Measurements from ENCODE around the gene CEP85. TPM values are rescaled to one million over a fixed set of nuclear protein-coding genes. Genes with fewer than 3 reads are reported as not detected.

The CEP85 gene
- total RNA-seq, 1 experiment from 2014 or later, result 11.1 TPM

DNA sequence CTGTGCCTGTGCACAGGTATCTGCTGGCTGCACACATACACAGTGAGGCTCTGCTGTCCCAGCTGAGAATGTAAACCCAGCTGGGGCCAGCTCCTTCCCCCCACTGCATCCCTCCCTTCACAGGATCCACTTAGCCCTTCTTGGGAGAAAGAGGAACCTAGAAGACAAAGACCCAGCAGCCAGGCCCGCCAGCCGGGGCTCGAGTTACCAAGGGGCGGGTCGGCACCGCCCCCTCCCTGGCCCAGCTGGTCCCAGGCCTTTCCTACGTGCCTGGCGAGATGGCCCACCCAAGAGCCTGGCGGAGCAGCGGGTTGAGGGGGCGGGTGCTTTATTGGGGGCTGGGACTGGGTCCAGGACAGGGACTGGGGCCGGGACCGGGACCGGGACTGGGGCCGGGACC is 48.0 kb downstream of the CEP85 start:
- peaks cover 65% of the 10 kb centered on the region for H3K4me1 Mint-ChIP-seq (ENCODE audit: insufficient read depth, unreplicated experiment)
- intact Hi-C loops (cut with micrococcal nuclease), result no loop called here

DNA sequence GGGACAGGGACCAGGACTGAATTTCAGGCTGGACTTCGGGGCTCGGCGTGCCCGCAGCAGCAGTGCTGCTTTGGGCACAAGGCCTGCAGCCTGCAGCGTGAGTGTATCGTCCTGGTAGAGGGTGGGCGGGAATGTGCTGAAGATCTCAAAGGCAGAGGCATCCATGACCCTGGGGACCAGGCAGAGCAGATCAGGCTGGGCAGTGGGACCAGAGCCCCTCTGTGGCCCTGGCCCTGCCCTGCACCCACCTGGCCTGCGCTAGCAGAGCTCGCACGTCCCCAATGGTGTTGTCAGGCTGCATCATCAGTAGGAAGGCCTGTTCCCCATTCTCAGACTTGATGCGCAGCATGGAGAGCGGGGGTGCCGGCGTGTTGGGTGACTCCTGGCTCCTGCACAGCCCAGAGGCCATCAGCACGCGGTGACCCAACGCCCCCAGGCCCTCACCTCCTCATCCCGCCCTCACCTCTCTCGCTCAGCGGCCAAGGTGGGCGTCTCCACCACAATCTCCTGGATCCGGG is 48.5 kb downstream of the CEP85 start:
- H3K9me3 Mint-ChIP-seq (ENCODE audit: unreplicated experiment), result no peaks in the 10 kb centered on the region
- no peaks in the 10 kb centered on the region for H3K27me3 Mint-ChIP-seq (ENCODE audit: insufficient read depth, unreplicated experiment)
- no peak overlapping the region for H3K4me3 Mint-ChIP-seq (ENCODE audit: unreplicated experiment)
- ChIA-PET CTCF (interaction anchor here (1.0 kb wide), 1 partner anchor 49 kb away, joined by 3 read pairs; no protein-coding TSS in a partner anchor), POLR2A (interaction anchor here (1.6 kb wide), 1 partner anchor 95 kb away, joined by 3 read pairs; no protein-coding TSS in a partner anchor)
- peaks cover 24% of the 10 kb centered on the region for H3K36me3 Mint-ChIP-seq (ENCODE audit: insufficient read depth, unreplicated experiment)
- intact Hi-C loops (cut with micrococcal nuclease), result no loop called here
- BruUV-seq (replicated peaks), result no TSS peak
- TF ChIP-seq, protein P1, sequence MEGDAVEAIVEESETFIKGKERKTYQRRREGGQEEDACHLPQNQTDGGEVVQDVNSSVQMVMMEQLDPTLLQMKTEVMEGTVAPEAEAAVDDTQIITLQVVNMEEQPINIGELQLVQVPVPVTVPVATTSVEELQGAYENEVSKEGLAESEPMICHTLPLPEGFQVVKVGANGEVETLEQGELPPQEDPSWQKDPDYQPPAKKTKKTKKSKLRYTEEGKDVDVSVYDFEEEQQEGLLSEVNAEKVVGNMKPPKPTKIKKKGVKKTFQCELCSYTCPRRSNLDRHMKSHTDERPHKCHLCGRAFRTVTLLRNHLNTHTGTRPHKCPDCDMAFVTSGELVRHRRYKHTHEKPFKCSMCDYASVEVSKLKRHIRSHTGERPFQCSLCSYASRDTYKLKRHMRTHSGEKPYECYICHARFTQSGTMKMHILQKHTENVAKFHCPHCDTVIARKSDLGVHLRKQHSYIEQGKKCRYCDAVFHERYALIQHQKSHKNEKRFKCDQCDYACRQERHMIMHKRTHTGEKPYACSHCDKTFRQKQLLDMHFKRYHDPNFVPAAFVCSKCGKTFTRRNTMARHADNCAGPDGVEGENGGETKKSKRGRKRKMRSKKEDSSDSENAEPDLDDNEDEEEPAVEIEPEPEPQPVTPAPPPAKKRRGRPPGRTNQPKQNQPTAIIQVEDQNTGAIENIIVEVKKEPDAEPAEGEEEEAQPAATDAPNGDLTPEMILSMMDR (IDR thresholded peaks at IDR 0.05; ENCODE audit: unreplicated experiment), result no peak
- DNase-seq (ENCODE audit: unreplicated experiment), result no peak
- H3K27ac Mint-ChIP-seq (ENCODE audit: low read depth, unreplicated experiment), result no peak overlapping the region
- peaks cover 62% of the 10 kb centered on the region for H3K4me1 Mint-ChIP-seq (ENCODE audit: insufficient read depth, unreplicated experiment)

More for the DNA sequence above, 48.0 kb downstream of the CEP85 start:
- BruUV-seq (replicated peaks), result no TSS peak
- Mint-ChIP-seq H3K4me3 (ENCODE audit: unreplicated experiment) (no peak overlapping the region), H3K36me3 (ENCODE audit: insufficient read depth, unreplicated experiment) (peaks cover 27% of the 10 kb centered on the region), H3K27ac (ENCODE audit: low read depth, unreplicated experiment) (no peak overlapping the region), H3K27me3 (ENCODE audit: insufficient read depth, unreplicated experiment) (no peaks in the 10 kb centered on the region), H3K9me3 (ENCODE audit: unreplicated experiment) (no peaks in the 10 kb centered on the region)
- POLR2A ChIA-PET, result interaction anchor here (3.2 to 8.9 kb wide), 2 partner anchors 46 to 112 kb away, joined by 12 to 83 read pairs; partner anchors contain the start of genes CEP85 and ZNF593
- CTCF ChIA-PET, result interaction anchor here (1.0 kb wide), 1 partner anchor 49 kb away, joined by 3 read pairs; no protein-coding TSS in a partner anchor
- TF ChIP-seq, protein P1 (IDR thresholded peaks at IDR 0.05; ENCODE audit: unreplicated experiment), result no peak
- DNase-seq (ENCODE audit: unreplicated experiment), result no peak

DNA sequence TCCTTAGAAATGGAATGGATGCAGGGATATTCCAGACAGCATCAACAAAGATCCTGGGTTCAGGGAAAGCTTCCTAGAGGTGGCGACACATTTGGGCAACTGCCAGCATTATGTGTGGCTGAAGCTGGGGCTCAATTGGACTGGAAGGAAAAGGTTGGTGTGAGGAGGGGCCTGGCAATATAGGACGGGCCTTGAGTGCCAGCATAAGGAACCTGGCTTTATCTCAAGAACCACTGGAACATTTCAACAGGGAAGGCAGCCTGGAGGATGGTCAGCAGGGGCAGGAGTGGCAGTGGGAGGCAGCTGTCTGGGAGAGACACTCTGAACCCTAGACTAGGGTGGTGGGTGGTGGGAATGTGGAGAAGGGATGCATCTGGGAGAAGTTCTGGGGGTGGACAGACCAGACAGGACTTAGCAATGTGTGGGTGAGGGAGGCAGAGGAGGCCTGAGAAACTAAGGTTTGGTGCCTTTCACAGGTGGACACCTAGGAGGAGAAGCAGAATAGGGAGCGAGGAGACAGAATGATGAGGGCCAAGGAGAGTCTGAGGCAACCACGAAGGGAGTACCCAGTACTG is 49.4 kb downstream of the CEP85 start:
- H3K9me3 Mint-ChIP-seq (ENCODE audit: unreplicated experiment), result no peaks in the 10 kb centered on the region
- H3K4me1 Mint-ChIP-seq (ENCODE audit: insufficient read depth, unreplicated experiment), result peaks cover 54% of the 10 kb centered on the region
- H3K4me3 Mint-ChIP-seq (ENCODE audit: unreplicated experiment), result no peak overlapping the region
- ChIA-PET CTCF (interaction anchor here (1.0 kb wide), 1 partner anchor 38 kb away, joined by 3 read pairs; no protein-coding TSS in a partner anchor), POLR2A (interaction anchor here (0.7 to 1.6 kb wide), 3 partner anchors 13 to 94 kb away, joined by 3 to 4 read pairs (median 3); no protein-coding TSS in a partner anchor)
- no peak for DNase-seq (ENCODE audit: unreplicated experiment)
- H3K27me3 Mint-ChIP-seq (ENCODE audit: insufficient read depth, unreplicated experiment), result no peaks in the 10 kb centered on the region
- H3K36me3 Mint-ChIP-seq (ENCODE audit: insufficient read depth, unreplicated experiment), result peaks cover 24% of the 10 kb centered on the region
- intact Hi-C loops (cut with micrococcal nuclease), result no loop called here
- H3K27ac Mint-ChIP-seq (ENCODE audit: low read depth, unreplicated experiment), result peak overlapping the region; percentile 4
- no TSS peak for BruUV-seq (replicated peaks)
- TF ChIP-seq, protein P1 (IDR thresholded peaks at IDR 0.05; ENCODE audit: unreplicated experiment), result no peak

DNA sequence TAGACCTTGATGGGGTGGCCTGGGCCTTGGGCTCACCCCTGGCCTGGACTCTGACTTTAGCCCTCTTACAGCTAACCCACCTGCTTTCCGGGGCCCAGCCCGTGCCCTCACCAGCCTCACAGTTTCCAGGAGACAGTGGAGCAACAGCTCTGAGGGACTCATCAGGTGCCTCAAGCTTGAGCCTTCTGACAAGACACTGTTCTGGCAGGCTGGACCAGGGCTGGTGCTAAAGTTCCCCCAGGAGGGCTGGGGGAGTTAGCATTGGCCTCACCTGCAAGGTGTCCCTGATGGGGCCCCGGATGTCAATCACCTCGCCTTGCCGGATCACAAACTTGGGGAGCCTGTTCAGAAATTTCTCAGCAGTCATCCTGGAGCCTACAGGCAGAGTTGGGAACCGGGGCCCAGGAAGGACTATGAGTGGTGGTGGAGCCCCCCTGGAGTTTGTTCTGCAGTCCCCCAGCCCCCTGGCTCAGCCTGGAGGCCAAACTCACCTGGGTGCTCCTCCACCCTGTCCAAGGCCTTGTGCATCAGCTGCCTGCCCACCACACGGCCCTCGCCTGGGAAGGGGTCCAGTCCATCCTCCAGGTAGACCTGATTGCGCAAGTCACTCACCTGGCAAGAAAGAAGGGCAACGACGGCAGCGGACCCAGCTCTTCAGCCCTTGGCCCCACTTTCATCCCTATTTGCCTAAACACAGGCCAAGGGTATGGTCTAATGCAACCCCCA is 50.0 kb downstream of the CEP85 start:
- ChIA-PET POLR2A (interaction anchor here (0.9 to 1.6 kb wide), 7 partner anchors 9 to 148 kb away, joined by 3 to 5 read pairs (median 3); partner anchors contain the start of genes CEP85 and DHDDS), CTCF (interaction anchor here (0.8 to 2.7 kb wide), 16 partner anchors 9 to 148 kb away, joined by 3 to 21 read pairs (median 6); partner anchors contain the start of genes DHDDS and UBXN11)
- H3K36me3 Mint-ChIP-seq (ENCODE audit: insufficient read depth, unreplicated experiment), result peaks cover 24% of the 10 kb centered on the region
- TF ChIP-seq, protein P1 (IDR thresholded peaks at IDR 0.05; ENCODE audit: unreplicated experiment), result no peak
- no peak for DNase-seq (ENCODE audit: unreplicated experiment)
- no peak overlapping the region for H3K4me3 Mint-ChIP-seq (ENCODE audit: unreplicated experiment)
- intact Hi-C loops (cut with micrococcal nuclease), result no loop called here
- BruUV-seq (replicated peaks), result no TSS peak
- peaks cover 47% of the 10 kb centered on the region for H3K4me1 Mint-ChIP-seq (ENCODE audit: insufficient read depth, unreplicated experiment)
- no peaks in the 10 kb centered on the region for H3K27me3 Mint-ChIP-seq (ENCODE audit: insufficient read depth, unreplicated experiment)
- no peaks in the 10 kb centered on the region for H3K9me3 Mint-ChIP-seq (ENCODE audit: unreplicated experiment)
- peak overlapping the region; percentile 8 for H3K27ac Mint-ChIP-seq (ENCODE audit: low read depth, unreplicated experiment)

Measured in MCF 10A (cell line).